Ramos (cell line): Measurements from ENCODE around the gene ACTRT2.

Source experiments
- in situ Hi-C: fragments of 300-500 bp; cut with MboI; formaldehyde crosslinking; loops from one replicate; pipeline ENCODE4 v1.14.3; 2022; ENCODE audit warnings: low sequenced_read_pairs; ENCODE audit not compliant: unreplicated experiment

ACTRT2 gene

GRCh38 chr1:2983319-2983705 lies 38.0 kb upstream of the ACTRT2 start:
- in situ Hi-C loops: no loop called here

GRCh38 chr1:2983706-2984398 lies 37.4 kb upstream of the ACTRT2 start:
- in situ Hi-C loops: no loop called here

GRCh38 chr1:2984399-2985061 lies 36.7 kb upstream of the ACTRT2 start:
- in situ Hi-C loops: no loop called here

- in situ Hi-C loops: no loop called here
Observed at GRCh38 chr1:2985067-2985561, 36.2 kb upstream of the ACTRT2 start.

- in situ Hi-C loops: no loop called here
Observed at GRCh38 chr1:2985694-2986548, 35.3 kb upstream of the ACTRT2 start.

- in situ Hi-C loops: no loop called here
Observed at GRCh38 chr1:2986549-2987305, 34.5 kb upstream of the ACTRT2 start.

- in situ Hi-C loops: no loop called here
Observed at GRCh38 chr1:2987773-2988172, 33.5 kb upstream of the ACTRT2 start.

- in situ Hi-C loops: no loop called here
Observed at GRCh38 chr1:2988256-2988655, 33.0 kb upstream of the ACTRT2 start.

- in situ Hi-C loops: no loop called here
Observed at GRCh38 chr1:2989185-2989584, 32.1 kb upstream of the ACTRT2 start.

GRCh38 chr1:2989976-2990375 lies 31.3 kb upstream of the ACTRT2 start:
- in situ Hi-C loops: no loop called here

GRCh38 chr1:2990376-2991115 lies 30.7 kb upstream of the ACTRT2 start:
- in situ Hi-C loops: no loop called here

GRCh38 chr1:2991753-2992495 lies 29.3 kb upstream of the ACTRT2 start:
- in situ Hi-C loops: no loop called here

- in situ Hi-C loops: no loop called here
Observed at GRCh38 chr1:2998503-2999100, 22.7 kb upstream of the ACTRT2 start.

GRCh38 chr1:2999138-2999537 lies 22.1 kb upstream of the ACTRT2 start:
- in situ Hi-C loops: no loop called here

- in situ Hi-C loops: no loop called here
Observed at GRCh38 chr1:2999571-2999970, 21.7 kb upstream of the ACTRT2 start.

GRCh38 chr1:3000214-3000613 lies 21.1 kb upstream of the ACTRT2 start:
- in situ Hi-C loops: loop anchor here (25.0 kb wide), 1 partner anchor 312 kb away; no protein-coding TSS in a partner anchor

- in situ Hi-C loops: loop anchor here (25.0 kb wide), 1 partner anchor 311 kb away; no protein-coding TSS in a partner anchor
Observed at GRCh38 chr1:3000671-3001470, 20.4 kb upstream of the ACTRT2 start.
